Astrocyte (in vitro differentiated cells and primary cell): ENCODE measurements around the gene CORO7. TPM values are rescaled to one million over a fixed set of nuclear protein-coding genes. Genes with fewer than 3 reads are reported as not detected.

Experiments used
- DNase-seq: peaks from one replicate; pipeline ENCODE4 v3.0.0-alpha.2; 2010; ENCODE audit warnings: low read depth
- FAIRE-seq: peaks from 2 replicates; lab custom pipeline; 2011; peaks lifted over from hg19 to GRCh38; lab: Jason Lieb, UNC
- H2AFZ ChIP-seq: 2 replicates; pipeline ENCODE4 v1.6.0; 2012; ENCODE audit warnings: low read depth, low read length, inconsistent platforms
- H3K27ac ChIP-seq: 2 replicates; pipeline ENCODE4 v1.5.1; 2011; ENCODE audit warnings: low read depth, low read length, inconsistent platforms
- H3K27me3 ChIP-seq: 2 replicates; pipeline ENCODE4 v1.6.0; 2011; ENCODE audit warnings: low read length, inconsistent platforms; ENCODE audit not compliant: insufficient read depth
- H3K36me3 ChIP-seq: 2 replicates; pipeline ENCODE4 v1.5.1; 2011; ENCODE audit warnings: low read length, inconsistent platforms; ENCODE audit not compliant: insufficient read depth
- H3K4me1 ChIP-seq: 2 replicates; pipeline ENCODE4 v1.5.1; 2011; ENCODE audit warnings: low read length, inconsistent platforms; ENCODE audit not compliant: insufficient read depth
- H3K4me2 ChIP-seq: 2 replicates; pipeline ENCODE4 v1.6.0; 2012; ENCODE audit warnings: low read length, inconsistent platforms
- H3K4me3 ChIP-seq: 2 replicates; pipeline ENCODE4 v1.5.1; 2011; ENCODE audit warnings: low read depth, mild to moderate bottlenecking, low read length, inconsistent platforms; ENCODE audit not compliant: insufficient read depth
- H3K79me2 ChIP-seq: 2 replicates; pipeline ENCODE4 v1.6.0; 2012; ENCODE audit warnings: mild to moderate bottlenecking, low read length, inconsistent platforms; ENCODE audit not compliant: insufficient read depth
- H3K9ac ChIP-seq: 2 replicates; pipeline ENCODE4 v1.6.0; 2012; ENCODE audit warnings: mild to moderate bottlenecking, low read length, inconsistent platforms
- H3K9me3 ChIP-seq: 2 replicates; pipeline ENCODE4 v1.5.1; 2012; ENCODE audit warnings: low read depth, mild to moderate bottlenecking, low read length, inconsistent platforms; ENCODE audit not compliant: insufficient read depth
- H4K20me1 ChIP-seq: 2 replicates; pipeline ENCODE4 v1.6.0; 2012; ENCODE audit warnings: low read length, inconsistent platforms; ENCODE audit not compliant: insufficient read depth
- H3K27ac Mint-ChIP-seq: one replicate; pipeline ENCODE4 v1.8.0; 2021; ENCODE audit warnings: mild to moderate bottlenecking, mixed read lengths; ENCODE audit not compliant: unreplicated experiment
- H3K27me3 Mint-ChIP-seq: one replicate; pipeline ENCODE4 v1.8.0; 2021; ENCODE audit warnings: low read depth, mixed read lengths; ENCODE audit not compliant: unreplicated experiment
- H3K36me3 Mint-ChIP-seq: one replicate; pipeline ENCODE4 v1.8.0; 2021; ENCODE audit warnings: low read depth, mixed read lengths; ENCODE audit not compliant: unreplicated experiment
- H3K4me1 Mint-ChIP-seq: one replicate; pipeline ENCODE4 v1.8.0; 2021; ENCODE audit warnings: low read depth, mixed read lengths; ENCODE audit not compliant: unreplicated experiment
- H3K4me3 Mint-ChIP-seq: one replicate; pipeline ENCODE4 v1.8.0; 2021; ENCODE audit warnings: mild to moderate bottlenecking, moderate library complexity, mixed read lengths; ENCODE audit not compliant: unreplicated experiment
- H3K9me3 Mint-ChIP-seq: one replicate; pipeline ENCODE4 v1.8.0; 2021; ENCODE audit warnings: mild to moderate bottlenecking, mixed read lengths; ENCODE audit not compliant: unreplicated experiment
- CTCF ChIP-seq: IDR thresholded peaks from 2 replicates; pipeline ENCODE4 v1.5.1; 2011; ENCODE audit warnings: low read depth, mild to moderate bottlenecking, inconsistent platforms, low read length, moderate library complexity; ENCODE audit not compliant: insufficient read depth
- EZH2 ChIP-seq: IDR thresholded peaks from 2 replicates; pipeline ENCODE4 v1.6.1; 2012; ENCODE audit warnings: mild to moderate bottlenecking, low read length, inconsistent platforms; ENCODE audit not compliant: insufficient read depth
- total RNA-seq: library from RNA; stranded (reverse); gene quantifications from 2 replicates; pipeline ENCODE4 v1.2.1, GENCODE V29; 2021

The CORO7 gene
- total RNA-seq, 1 donor from 2014 or later: 26.4 TPM

GRCh38 chr16:4370151-4370550, 46.2 kb downstream of the CORO7 start:
- Mint-ChIP-seq H3K27me3 (no peaks in the 10 kb centered on the region), H3K4me1 (peaks cover 27% of the 10 kb centered on the region), H3K4me3 (no peak overlapping the region), H3K9me3 (no peaks in the 10 kb centered on the region), H3K27ac (peak overlapping the region; percentile 26), H3K36me3 (peaks cover 4% of the 10 kb centered on the region)
- Histone ChIP-seq H3K27me3 (no peaks in the 10 kb centered on the region), H3K27ac (peak overlapping the region; percentile 40), H3K79me2 (peaks cover 30% of the 10 kb centered on the region), H3K36me3 (no peaks in the 10 kb centered on the region), H2AFZ (no peak overlapping the region), H3K4me2 (no peak overlapping the region), H3K4me1 (peaks cover 46% of the 10 kb centered on the region), H3K9ac (peak overlapping the region; percentile 45), H3K4me3 (no peak overlapping the region), H3K9me3 (no peaks in the 10 kb centered on the region), H4K20me1 (peaks cover 30% of the 10 kb centered on the region)
- no peak for TF ChIP-seq CTCF
- TF ChIP-seq EZH2: no peak
- FAIRE-seq: no peak
- no peak for DNase-seq

GRCh38 chr16:4369007-4369733, 47.2 kb downstream of the CORO7 start:
- peaks cover 25% of the 10 kb centered on the region for H3K4me1 Mint-ChIP-seq
- FAIRE-seq (no peak), DNase-seq (no peak)
- no peaks in the 10 kb centered on the region for H3K27me3 Mint-ChIP-seq
- Histone ChIP-seq H3K27ac (no peak overlapping the region), H3K9me3 (no peaks in the 10 kb centered on the region), H2AFZ (no peak overlapping the region), H3K4me1 (peaks cover 36% of the 10 kb centered on the region), H3K4me3 (no peak overlapping the region), H4K20me1 (peaks cover 20% of the 10 kb centered on the region), H3K36me3 (no peaks in the 10 kb centered on the region), H3K27me3 (no peaks in the 10 kb centered on the region), H3K4me2 (no peak overlapping the region), H3K9ac (no peak overlapping the region), H3K79me2 (peaks cover 21% of the 10 kb centered on the region)
- TF ChIP-seq EZH2 (no peak), CTCF (no peak)
- peaks cover 4% of the 10 kb centered on the region for H3K36me3 Mint-ChIP-seq
- no peaks in the 10 kb centered on the region for H3K9me3 Mint-ChIP-seq
- no peak overlapping the region for H3K27ac Mint-ChIP-seq
- H3K4me3 Mint-ChIP-seq: no peak overlapping the region

- H2AFZ ChIP-seq: no peak overlapping the region
- TF ChIP-seq EZH2: no peak
- no peak for TF ChIP-seq CTCF
- no peak overlapping the region for H3K4me2 ChIP-seq
- FAIRE-seq: no peak
- no peak for DNase-seq
- Mint-ChIP-seq H3K27me3 (no peaks in the 10 kb centered on the region), H3K4me3 (no peak overlapping the region), H3K4me1 (peaks cover 22% of the 10 kb centered on the region), H3K27ac (no peak overlapping the region), H3K36me3 (peaks cover 4% of the 10 kb centered on the region), H3K9me3 (no peaks in the 10 kb centered on the region)
- no peaks in the 10 kb centered on the region for H3K27me3 ChIP-seq
- H3K4me3 ChIP-seq: no peak overlapping the region
- no peaks in the 10 kb centered on the region for H3K9me3 ChIP-seq
- H3K27ac ChIP-seq: no peak overlapping the region
- no peak overlapping the region for H3K9ac ChIP-seq
- peaks cover 21% of the 10 kb centered on the region for H3K4me1 ChIP-seq
- H3K36me3 ChIP-seq: no peaks in the 10 kb centered on the region
- H4K20me1 ChIP-seq: peaks cover 5% of the 10 kb centered on the region
- peaks cover 5% of the 10 kb centered on the region for H3K79me2 ChIP-seq
These were observed 49.0 kb downstream of the CORO7 start for GRCh38 chr16:4367393-4367856.
